Fibroblast of lung (primary cell): ENCODE results near the gene NRP1.

Experiments
- EZH2 ChIP-seq: IDR thresholded peaks from 2 replicates; pipeline ENCODE4 v1.5.1; 2012; ENCODE audit warnings: low read length, control low read depth, mild to moderate bottlenecking; ENCODE audit errors: missing control alignments
- TF ChIP-seq, protein P1 (sequence below), 2 donors: IDR thresholded peaks in 1 of 2; conservative IDR thresholded peaks in 1 of 2; 1 replicate in 1 of 2; 2 replicates in 1 of 2; pipeline ENCODE4 v1.5.1; 2011 to 2012; ENCODE audit warnings: low read length in 2 of 2, control low read depth in 1 of 2, inconsistent platforms in 1 of 2, low read depth in 1 of 2, mild to moderate bottlenecking in 1 of 2

DNA sequence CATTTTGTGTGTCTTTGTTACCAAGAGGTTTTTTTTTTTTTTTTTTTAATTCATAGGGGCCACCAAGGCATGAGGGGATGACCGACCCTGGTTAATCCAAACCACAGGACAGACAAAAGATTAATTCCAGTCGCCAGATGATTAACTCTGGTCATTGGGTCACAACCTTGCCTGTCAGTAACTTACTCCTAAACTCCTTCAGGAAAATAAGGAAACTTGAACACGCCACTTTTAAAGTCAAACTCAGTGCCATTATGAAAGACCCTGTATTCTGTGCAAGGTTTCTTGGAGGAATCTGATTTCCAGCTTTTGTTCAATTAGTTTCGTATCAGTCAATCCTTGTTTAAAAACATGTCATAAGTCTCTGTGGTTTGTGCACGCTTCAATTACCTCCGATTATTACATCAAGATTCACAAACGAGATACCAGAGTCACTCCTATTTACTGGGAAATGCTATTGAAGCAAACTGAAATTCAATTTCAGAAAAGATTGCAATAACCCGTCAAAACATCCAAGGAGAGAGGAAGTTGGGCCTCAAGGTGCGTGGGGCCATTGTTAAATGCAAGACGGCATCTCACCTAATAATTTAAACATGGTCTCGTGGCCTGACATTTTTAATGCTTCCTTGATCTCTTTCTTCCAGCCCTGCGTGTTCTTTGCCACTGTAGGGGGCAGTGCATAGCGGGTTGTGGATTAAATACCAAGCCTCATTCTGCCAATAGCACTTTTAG lies 44.0 kb downstream of the NRP1 start:
- TF ChIP-seq, protein P1, sequence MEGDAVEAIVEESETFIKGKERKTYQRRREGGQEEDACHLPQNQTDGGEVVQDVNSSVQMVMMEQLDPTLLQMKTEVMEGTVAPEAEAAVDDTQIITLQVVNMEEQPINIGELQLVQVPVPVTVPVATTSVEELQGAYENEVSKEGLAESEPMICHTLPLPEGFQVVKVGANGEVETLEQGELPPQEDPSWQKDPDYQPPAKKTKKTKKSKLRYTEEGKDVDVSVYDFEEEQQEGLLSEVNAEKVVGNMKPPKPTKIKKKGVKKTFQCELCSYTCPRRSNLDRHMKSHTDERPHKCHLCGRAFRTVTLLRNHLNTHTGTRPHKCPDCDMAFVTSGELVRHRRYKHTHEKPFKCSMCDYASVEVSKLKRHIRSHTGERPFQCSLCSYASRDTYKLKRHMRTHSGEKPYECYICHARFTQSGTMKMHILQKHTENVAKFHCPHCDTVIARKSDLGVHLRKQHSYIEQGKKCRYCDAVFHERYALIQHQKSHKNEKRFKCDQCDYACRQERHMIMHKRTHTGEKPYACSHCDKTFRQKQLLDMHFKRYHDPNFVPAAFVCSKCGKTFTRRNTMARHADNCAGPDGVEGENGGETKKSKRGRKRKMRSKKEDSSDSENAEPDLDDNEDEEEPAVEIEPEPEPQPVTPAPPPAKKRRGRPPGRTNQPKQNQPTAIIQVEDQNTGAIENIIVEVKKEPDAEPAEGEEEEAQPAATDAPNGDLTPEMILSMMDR (conservative IDR thresholded peaks at IDR 0.05 in 1 of 2, IDR thresholded peaks at IDR 0.05 in 1 of 2; ENCODE audit: low read depth in 1 of 2, low read length in 2 of 2): peak in 1 of 2 donors; percentile 19
- TF ChIP-seq EZH2: no peak
